K562 treated with DMSO at 1 percent for 12 hours (cell line): ENCODE data around the gene CFTR. TPM values are rescaled to one million over a fixed set of nuclear protein-coding genes. Genes with fewer than 3 reads are reported as not detected.

ENCODE experiments used
- total RNA-seq: library from RNA; unstranded; fragments of 300-600 nt; gene quantifications from 2 replicates; pipeline ENCODE4 v1.2.3, GENCODE V29; 2022; ENCODE audit not compliant: insufficient read depth

The CFTR gene
- total RNA-seq = not detected in 2 replicates

GRCh38 chr7:117479225-117480054 is at the start of gene CFTR:
CFTR (plus strand) TSS chr7:117480025; CDS start chr7:117480095, 70 bp downstream.

Other genes with a start within 250 kb of the CFTR start
- gene WNT2, start 157.0 kb upstream of the CFTR start, total RNA-seq = not detected in 2 replicates
- not detected in 2 replicates for gene ASZ1, start 52.5 kb upstream of the CFTR start, total RNA-seq